ENCODE results near the gene CACNA2D4.
A peak's percentile ranks its signal among the peaks of the same experiment; 100 is the strongest.

Gene CACNA2D4

DNA sequence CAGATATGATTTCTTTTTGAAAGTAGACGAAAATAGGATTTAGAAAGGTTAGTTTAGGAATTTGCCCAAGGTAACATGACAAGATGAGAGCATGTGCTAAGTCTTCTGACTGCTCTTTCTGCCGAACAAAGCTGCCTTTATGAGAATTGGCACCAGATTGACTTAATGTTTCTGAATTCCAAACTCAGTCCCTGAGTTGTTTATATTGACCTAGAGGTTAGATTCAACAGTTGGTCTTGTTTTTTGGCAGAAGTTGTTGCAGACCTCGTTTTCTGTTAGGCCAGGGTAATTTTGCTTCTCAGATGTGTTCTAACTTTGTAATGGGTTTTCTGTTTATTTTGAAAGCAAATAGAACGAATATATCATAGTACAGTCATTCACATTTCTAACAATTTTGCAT is 159.6 kb downstream of the CACNA2D4 start:
- DNase-seq = peak in 5 of 58 donors; percentile 5 to 74 (median 30)

DNA sequence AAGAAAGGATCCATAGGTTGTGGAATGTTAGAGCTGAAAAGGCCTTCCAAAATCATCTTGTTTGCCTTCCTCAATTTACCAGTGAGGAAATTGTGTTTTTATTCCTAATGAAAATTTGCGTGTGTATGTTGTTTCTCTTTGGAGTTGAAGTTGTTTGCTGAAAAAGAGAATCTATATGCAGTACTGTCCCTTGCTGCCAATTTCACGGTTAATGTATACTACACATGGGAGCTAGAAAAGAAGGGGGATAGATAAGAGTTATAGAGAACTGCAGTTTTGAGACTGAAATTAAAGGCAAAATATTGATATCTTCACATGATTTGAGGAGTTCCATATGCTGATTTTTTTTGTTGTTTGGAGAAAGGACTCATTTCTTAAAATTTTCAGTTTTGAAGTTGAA is 160.1 kb downstream of the CACNA2D4 start:
- no peak for DNase-seq

DNA sequence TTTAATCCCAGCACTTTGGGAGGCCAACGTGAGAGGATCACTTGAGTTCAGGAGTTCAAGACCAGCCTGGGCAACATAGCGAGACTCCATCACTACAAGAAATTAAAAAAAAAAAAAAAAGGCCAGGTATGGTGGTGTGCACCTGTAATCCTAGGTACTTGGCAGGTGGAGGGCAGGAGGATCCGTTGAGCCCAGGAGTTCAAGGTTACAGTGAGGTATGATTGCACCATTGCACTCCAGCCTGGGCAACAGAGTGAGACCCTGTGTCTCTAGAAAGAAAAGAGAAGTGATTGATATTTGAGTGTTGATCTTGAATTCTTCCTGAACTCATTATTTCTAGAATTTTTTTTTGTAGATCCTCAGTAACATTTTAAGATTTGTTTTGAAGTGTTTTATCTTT is 168.2 kb downstream of the CACNA2D4 start:
- no peak for DNase-seq

DNA sequence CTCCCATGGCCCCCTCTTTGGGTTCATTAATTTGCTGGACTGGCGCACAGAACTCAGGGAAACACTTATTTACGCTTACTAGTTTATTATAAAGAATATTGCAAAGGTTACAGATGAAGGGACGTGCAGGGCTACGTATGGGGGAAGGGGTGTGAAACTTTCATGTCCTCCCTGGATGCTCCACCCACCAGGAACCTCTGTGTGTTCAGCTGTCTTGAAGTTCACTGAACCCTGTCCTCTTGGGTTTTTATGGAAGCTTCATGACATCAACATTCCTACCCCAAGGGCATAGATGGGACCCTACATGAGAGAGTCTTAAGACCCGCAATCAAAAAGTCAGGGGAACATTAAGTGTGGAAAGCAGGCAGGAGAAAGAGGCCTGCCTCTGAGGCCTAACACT is 169.4 kb downstream of the CACNA2D4 start:
- DNase-seq = no peak

DNA sequence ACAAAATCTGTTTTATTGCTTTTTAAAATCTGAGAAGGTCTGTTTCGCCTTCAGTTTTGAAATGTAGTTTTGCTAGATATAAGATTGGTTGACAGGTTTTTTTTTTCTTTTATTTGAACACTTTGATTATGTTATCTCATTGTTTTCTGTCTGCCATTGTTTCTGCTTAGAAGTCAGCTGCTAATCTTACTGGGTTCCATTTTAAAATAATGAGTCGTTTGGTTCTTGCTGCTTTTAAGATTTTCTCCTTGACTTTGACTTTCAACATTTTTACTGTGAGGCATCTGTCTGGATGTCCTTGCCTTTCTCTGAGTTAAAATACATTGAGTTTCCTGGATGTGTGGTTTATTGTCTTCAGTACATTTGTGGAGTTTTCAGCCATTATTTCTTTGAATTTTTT is 170.8 kb downstream of the CACNA2D4 start:
- no peak for DNase-seq

DNA sequence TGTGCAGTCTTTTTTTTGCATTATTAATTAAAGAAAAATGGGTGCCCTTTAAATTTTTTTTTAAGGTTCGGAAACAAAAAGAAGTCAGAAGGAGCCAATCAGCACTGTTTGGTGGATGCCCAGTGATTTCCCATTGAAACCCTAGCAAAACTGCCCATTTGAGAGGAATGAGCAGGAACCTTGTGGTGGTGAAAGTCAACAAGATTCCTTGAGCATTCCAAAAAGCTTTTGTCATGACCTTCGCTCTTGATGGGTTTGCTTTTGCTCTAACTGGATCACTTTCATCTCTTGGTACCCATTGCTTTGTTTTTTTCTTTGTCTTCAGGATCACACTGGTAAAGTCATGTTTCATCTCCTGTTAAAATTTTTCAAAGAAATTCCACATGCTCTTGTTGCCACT is 173.5 kb downstream of the CACNA2D4 start:
- DNase-seq = no peak

All from anterior cingulate cortex (tissue), 58 donors.